Hepatocyte (in vitro differentiated cells): Measurements from ENCODE around the gene PIKFYVE. TPM values are rescaled to one million over a fixed set of nuclear protein-coding genes. Genes with fewer than 3 reads are reported as not detected.
"Not testable (repeated sequence)": the region's sequence is repeated elsewhere in the genome, so short reads cannot be mapped to it uniquely, and the experiment has no call there.

Experiments
- DNase-seq: peaks from one replicate; pipeline ENCODE4 v3.0.0-alpha.2; 2016; ENCODE audit warnings: low spot score
- H2AFZ ChIP-seq: fragments of 200-600 bp; sonication (generic); 2 replicates; pipeline ENCODE4 v1.6.0; 2016; ENCODE audit warnings: antibody characterized with exemption, mild to moderate bottlenecking
- H3K27ac ChIP-seq: fragments of 200-600 bp; sonication (generic); 2 replicates; pipeline ENCODE4 v1.5.1; 2016; ENCODE audit warnings: mild to moderate bottlenecking
- H3K27me3 ChIP-seq: fragments of 200-600 bp; sonication (generic); 2 replicates; pipeline ENCODE4 v1.6.1; 2016
- H3K36me3 ChIP-seq: fragments of 200-600 bp; sonication (generic); replicated peaks from 2 replicates; pipeline ENCODE4 v1.5.1; 2016; ENCODE audit warnings: low read depth; ENCODE audit not compliant: insufficient read depth
- H3K4me1 ChIP-seq: fragments of 200-600 bp; sonication (generic); 2 replicates; pipeline ENCODE4 v1.5.1; 2016; ENCODE audit warnings: mild to moderate bottlenecking, moderate library complexity; ENCODE audit not compliant: insufficient read depth
- H3K4me2 ChIP-seq: fragments of 200-600 bp; sonication (generic); 2 replicates; pipeline ENCODE4 v1.6.0; 2016
- H3K4me3 ChIP-seq: fragments of 200-600 bp; sonication (generic); 2 replicates; pipeline ENCODE4 v1.5.1; 2016; ENCODE audit warnings: mild to moderate bottlenecking
- H3K79me2 ChIP-seq: fragments of 200-600 bp; sonication (generic); 2 replicates; pipeline ENCODE4 v1.6.0; 2017; ENCODE audit warnings: mild to moderate bottlenecking
- H3K9me2 ChIP-seq: fragments of 200-600 bp; sonication (generic); replicated peaks from 2 replicates; pipeline ENCODE4 v1.6.0; 2017; ENCODE audit warnings: mild to moderate bottlenecking; ENCODE audit not compliant: insufficient read depth
- H3K9me3 ChIP-seq: fragments of 200-600 bp; sonication (generic); 2 replicates; pipeline ENCODE4 v1.5.1; 2016; ENCODE audit warnings: low read depth, mild to moderate bottlenecking
- H4K20me1 ChIP-seq: fragments of 200-600 bp; sonication (generic); 2 replicates; pipeline ENCODE4 v1.6.0; 2016; ENCODE audit warnings: mild to moderate bottlenecking; ENCODE audit not compliant: insufficient read depth, poor library complexity, severe bottlenecking
- EZH2 ChIP-seq: fragments of 200-600 bp; sonication (generic); IDR thresholded peaks from 2 replicates; pipeline ENCODE4 v1.6.1; 2016; ENCODE audit warnings: antibody characterized with exemption, mild to moderate bottlenecking, borderline replicate concordance
- EZH2phosphoT487 ChIP-seq: fragments of 200-600 bp; sonication (generic); IDR thresholded peaks from one replicate; pipeline ENCODE4 v1.6.1; 2018; ENCODE audit warnings: antibody characterized with exemption, mild to moderate bottlenecking, low read depth, moderate library complexity; ENCODE audit not compliant: unreplicated experiment, severe bottlenecking
- WGBS: methylation state at CpG from one replicate; pipeline ENCODE4 v1.1.6; 2016; ENCODE audit warnings: low lambda C conversion rate; ENCODE audit errors: missing lambda C conversion rate; 5-methylcytosine and 5-hydroxymethylcytosine counted together
- polyA plus RNA-seq: library from polyadenylated mRNA; unstranded; fragments of >200 nt; fragmentation: Nextera tagmentation; extraction: Ambion mirVana; gene quantifications from 2 replicates; pipeline ENCODE4 v1.2.1, GENCODE V29; 2016
- total RNA-seq: library from RNA; depleted of rRNA; stranded (reverse); fragments of >200 nt; gene quantifications from 2 replicates; pipeline ENCODE4 v1.2.3, GENCODE V29; 2014
- TF ChIP-seq, protein P1 (sequence below): fragments of 200-600 bp; sonication (generic); IDR thresholded peaks from 2 replicates; pipeline ENCODE4 v1.5.1; 2016; ENCODE audit warnings: antibody characterized with exemption, mild to moderate bottlenecking; ENCODE audit not compliant: poor library complexity

The PIKFYVE gene
- total and polyA plus RNA-seq, 2 experiments from 2014 or later, result 6.1 to 30.3 TPM

DNA sequence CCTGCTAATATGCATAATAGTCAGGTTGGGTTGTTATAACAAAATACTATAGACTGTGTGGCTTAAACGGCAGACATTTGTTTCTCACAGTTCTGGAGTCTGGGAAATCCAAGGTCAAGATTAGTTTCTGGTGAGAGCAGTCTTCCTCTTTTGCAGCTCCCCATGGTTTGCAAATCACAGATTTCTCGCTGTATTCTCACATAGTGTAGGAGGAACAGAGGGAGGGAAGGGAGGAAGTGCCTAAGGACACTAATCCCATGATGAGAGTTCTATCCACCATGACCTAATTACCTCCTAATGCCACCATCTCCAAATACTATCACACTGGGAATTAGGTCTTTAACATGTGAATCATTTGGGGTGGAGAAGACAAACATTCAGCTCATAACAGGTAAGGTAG, 120.5 kb downstream of the PIKFYVE start:
- Histone ChIP-seq H3K4me3 (no peak overlapping the region), H3K9me2 (no peaks in the 10 kb centered on the region), H3K36me3 (no peaks in the 10 kb centered on the region), H3K27me3 (no peaks in the 10 kb centered on the region), H4K20me1 (no peaks in the 10 kb centered on the region), H3K9me3 (no peaks in the 10 kb centered on the region), H3K4me2 (no peak overlapping the region), H3K4me1 (no peaks in the 10 kb centered on the region), H3K79me2 (no peaks in the 10 kb centered on the region), H2AFZ (no peak overlapping the region), H3K27ac (no peak overlapping the region)
- TF ChIP-seq, protein P1, sequence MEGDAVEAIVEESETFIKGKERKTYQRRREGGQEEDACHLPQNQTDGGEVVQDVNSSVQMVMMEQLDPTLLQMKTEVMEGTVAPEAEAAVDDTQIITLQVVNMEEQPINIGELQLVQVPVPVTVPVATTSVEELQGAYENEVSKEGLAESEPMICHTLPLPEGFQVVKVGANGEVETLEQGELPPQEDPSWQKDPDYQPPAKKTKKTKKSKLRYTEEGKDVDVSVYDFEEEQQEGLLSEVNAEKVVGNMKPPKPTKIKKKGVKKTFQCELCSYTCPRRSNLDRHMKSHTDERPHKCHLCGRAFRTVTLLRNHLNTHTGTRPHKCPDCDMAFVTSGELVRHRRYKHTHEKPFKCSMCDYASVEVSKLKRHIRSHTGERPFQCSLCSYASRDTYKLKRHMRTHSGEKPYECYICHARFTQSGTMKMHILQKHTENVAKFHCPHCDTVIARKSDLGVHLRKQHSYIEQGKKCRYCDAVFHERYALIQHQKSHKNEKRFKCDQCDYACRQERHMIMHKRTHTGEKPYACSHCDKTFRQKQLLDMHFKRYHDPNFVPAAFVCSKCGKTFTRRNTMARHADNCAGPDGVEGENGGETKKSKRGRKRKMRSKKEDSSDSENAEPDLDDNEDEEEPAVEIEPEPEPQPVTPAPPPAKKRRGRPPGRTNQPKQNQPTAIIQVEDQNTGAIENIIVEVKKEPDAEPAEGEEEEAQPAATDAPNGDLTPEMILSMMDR, result no peak
- TF ChIP-seq EZH2 (no peak), EZH2phosphoT487 (no peak)
- no peak for DNase-seq
- 19% methylated on average over 2 of the region's 2 CpGs for WGBS

DNA sequence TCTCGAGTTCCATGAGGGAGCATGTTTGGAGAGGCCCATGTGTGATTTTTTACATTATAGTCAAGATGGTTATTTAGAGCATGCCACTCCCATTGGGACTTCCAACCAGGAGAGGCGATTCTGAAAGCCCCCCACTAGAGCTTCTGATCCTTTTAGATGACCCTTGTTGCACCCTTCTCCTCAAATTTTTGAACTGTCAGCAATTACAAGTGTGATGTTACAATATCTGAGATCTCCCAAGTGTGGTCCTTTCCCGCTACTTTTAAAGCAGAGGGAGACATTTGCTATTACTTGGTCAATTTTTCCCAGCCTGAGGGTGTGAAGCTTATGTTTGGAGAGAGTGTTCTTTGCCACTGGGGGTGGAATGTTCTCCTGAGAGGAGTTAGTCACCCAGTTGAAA, 123.9 kb downstream of the PIKFYVE start:
- 90% methylated on average over 3 of the region's 3 CpGs for WGBS
- TF ChIP-seq, protein P1, result no peak
- H3K9me2 ChIP-seq, result no peaks in the 10 kb centered on the region
- H4K20me1 ChIP-seq, result no peaks in the 10 kb centered on the region
- no peaks in the 10 kb centered on the region for H3K27me3 ChIP-seq
- H3K79me2 ChIP-seq, result no peaks in the 10 kb centered on the region
- H3K4me3 ChIP-seq, result no peak overlapping the region
- DNase-seq, result no peak
- H3K4me2 ChIP-seq, result no peak overlapping the region
- H3K4me1 ChIP-seq, result no peaks in the 10 kb centered on the region
- no peak overlapping the region for H2AFZ ChIP-seq
- no peak overlapping the region for H3K27ac ChIP-seq
- H3K9me3 ChIP-seq, result no peaks in the 10 kb centered on the region
- H3K36me3 ChIP-seq, result no peaks in the 10 kb centered on the region

DNA sequence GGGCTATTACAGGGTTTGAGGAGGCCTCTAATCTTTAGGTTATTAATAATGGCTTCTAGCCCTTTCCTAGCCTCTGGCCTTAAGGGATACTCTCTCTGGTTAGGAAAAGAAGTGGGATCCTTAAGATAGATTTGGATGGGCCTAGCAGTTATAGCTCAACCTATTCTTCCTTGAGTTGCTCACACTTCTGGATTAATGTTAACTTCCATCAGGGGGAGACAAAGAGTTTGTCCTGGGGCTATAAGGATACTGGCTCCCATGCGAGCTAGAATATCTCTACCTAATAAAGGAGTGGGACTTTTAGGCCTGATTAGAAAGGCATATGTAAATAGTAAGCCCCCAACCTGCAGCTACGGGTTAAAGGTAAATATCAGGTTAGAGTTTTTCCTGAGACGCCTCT, 126.2 kb downstream of the PIKFYVE start:
- no peaks in the 10 kb centered on the region for H3K27me3 ChIP-seq
- H4K20me1 ChIP-seq, result no peaks in the 10 kb centered on the region
- H3K4me1 ChIP-seq, result no peaks in the 10 kb centered on the region
- DNase-seq, result no peak
- H3K4me3 ChIP-seq, result no peak overlapping the region
- no peaks in the 10 kb centered on the region for H3K36me3 ChIP-seq
- H3K27ac ChIP-seq, result no peak overlapping the region
- no peak overlapping the region for H2AFZ ChIP-seq
- TF ChIP-seq, protein P1, result no peak
- TF ChIP-seq EZH2phosphoT487, result no peak
- no peak for TF ChIP-seq EZH2
- H3K9me3 ChIP-seq, result no peaks in the 10 kb centered on the region
- H3K79me2 ChIP-seq, result no peaks in the 10 kb centered on the region
- 73% methylated on average over 3 of the region's 3 CpGs for WGBS
- no peak overlapping the region for H3K4me2 ChIP-seq
- H3K9me2 ChIP-seq, result no peaks in the 10 kb centered on the region

DNA sequence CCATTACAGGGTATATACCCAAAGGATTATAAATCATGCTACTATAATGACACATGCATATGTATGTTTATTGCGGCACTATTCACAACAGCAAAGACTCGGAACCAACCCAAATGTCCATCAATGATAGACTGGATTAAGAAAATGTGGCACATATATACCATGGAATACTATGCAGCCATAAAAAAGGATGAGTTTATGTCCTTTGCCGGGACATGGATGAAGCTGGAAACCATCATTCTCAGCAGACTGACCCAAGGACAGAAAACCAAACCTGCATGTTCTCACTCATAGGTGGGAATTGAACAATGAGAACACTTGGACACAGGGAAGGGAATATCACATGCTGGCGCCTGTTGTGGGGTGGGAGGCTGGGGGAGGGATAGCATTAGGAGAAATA, 130.7 kb downstream of the PIKFYVE start:
- not testable (repeated sequence) for H3K9me3 ChIP-seq, H3K4me3 ChIP-seq, H3K4me2 ChIP-seq, H3K9me2 ChIP-seq, H3K27ac ChIP-seq, H3K79me2 ChIP-seq, H3K4me1 ChIP-seq, H3K27me3 ChIP-seq, H4K20me1 ChIP-seq, H2AFZ ChIP-seq, H3K36me3 ChIP-seq, DNase-seq
- WGBS, result 87% methylated on average over 4 of the region's 4 CpGs
